GM06990 (cell line): ENCODE results near the gene FNDC3B.

Experiments
- DNase-seq: peaks from one replicate; pipeline ENCODE4 v3.0.0-alpha.2; 2011; ENCODE audit not compliant: insufficient read length; ENCODE audit errors: extremely low read depth
- H3K27me3 ChIP-seq: replicated peaks from 2 replicates; pipeline ENCODE4 v1.6.0; 2011; ENCODE audit warnings: low read length; ENCODE audit not compliant: control insufficient read depth, insufficient read depth
- H3K36me3 ChIP-seq: 2 replicates; pipeline ENCODE4 v1.5.1; 2011; ENCODE audit warnings: low read length; ENCODE audit not compliant: control insufficient read depth, insufficient read depth
- H3K4me3 ChIP-seq: replicated peaks from 2 replicates; pipeline ENCODE4 v1.5.1; 2011; ENCODE audit warnings: low read depth, mild to moderate bottlenecking, control low read depth, low read length
- TF ChIP-seq, protein P1 (sequence below): IDR thresholded peaks from 2 replicates; pipeline ENCODE4 v1.5.1; 2011; ENCODE audit warnings: low read length, control low read depth, mild to moderate bottlenecking, inconsistent platforms; ENCODE audit not compliant: insufficient read depth, poor library complexity, severe bottlenecking

The FNDC3B gene

GRCh38 chr3:172380632-172381031, 341.3 kb downstream of the FNDC3B start:
- Histone ChIP-seq H3K36me3 (peaks cover 12% of the 10 kb centered on the region), H3K4me3 (no peak overlapping the region), H3K27me3 (no peaks in the 10 kb centered on the region)
- no peak for DNase-seq
- TF ChIP-seq, protein P1, sequence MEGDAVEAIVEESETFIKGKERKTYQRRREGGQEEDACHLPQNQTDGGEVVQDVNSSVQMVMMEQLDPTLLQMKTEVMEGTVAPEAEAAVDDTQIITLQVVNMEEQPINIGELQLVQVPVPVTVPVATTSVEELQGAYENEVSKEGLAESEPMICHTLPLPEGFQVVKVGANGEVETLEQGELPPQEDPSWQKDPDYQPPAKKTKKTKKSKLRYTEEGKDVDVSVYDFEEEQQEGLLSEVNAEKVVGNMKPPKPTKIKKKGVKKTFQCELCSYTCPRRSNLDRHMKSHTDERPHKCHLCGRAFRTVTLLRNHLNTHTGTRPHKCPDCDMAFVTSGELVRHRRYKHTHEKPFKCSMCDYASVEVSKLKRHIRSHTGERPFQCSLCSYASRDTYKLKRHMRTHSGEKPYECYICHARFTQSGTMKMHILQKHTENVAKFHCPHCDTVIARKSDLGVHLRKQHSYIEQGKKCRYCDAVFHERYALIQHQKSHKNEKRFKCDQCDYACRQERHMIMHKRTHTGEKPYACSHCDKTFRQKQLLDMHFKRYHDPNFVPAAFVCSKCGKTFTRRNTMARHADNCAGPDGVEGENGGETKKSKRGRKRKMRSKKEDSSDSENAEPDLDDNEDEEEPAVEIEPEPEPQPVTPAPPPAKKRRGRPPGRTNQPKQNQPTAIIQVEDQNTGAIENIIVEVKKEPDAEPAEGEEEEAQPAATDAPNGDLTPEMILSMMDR, result no peak

DNA sequence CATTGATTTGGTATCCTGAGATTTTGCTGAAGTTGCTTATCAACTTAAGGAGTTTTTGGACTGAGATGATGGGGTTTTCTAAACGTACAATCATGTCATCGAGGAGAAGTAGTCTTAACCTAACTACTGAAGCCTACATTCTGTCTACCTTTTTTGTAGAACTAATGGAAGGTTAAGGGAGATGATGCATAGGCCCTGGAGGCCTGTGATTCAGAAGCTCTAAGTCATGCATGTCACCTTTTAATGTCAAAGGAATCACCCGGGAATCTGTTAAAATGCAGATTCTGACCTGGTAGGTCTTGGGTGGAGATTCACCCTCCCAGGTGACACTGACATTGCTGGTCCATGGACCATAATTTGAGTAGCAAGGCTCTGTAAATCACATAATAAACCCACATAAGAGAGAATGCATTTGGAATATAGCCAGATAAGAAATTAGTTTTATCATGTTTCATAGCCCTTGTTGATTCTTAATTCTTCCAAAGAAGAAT, 344.0 kb downstream of the FNDC3B start:
- TF ChIP-seq, protein P1, result no peak
- no peaks in the 10 kb centered on the region for H3K27me3 ChIP-seq
- peaks cover 9% of the 10 kb centered on the region for H3K36me3 ChIP-seq
- no peak for DNase-seq
- no peak overlapping the region for H3K4me3 ChIP-seq

GRCh38 chr3:172384836-172385235, 345.5 kb downstream of the FNDC3B start:
- Histone ChIP-seq H3K36me3 (peaks cover 1% of the 10 kb centered on the region; the same call in 1 of the 2 replicates), H3K4me3 (no peak overlapping the region), H3K27me3 (no peaks in the 10 kb centered on the region)
- TF ChIP-seq, protein P1, result no peak
- DNase-seq, result no peak

DNA sequence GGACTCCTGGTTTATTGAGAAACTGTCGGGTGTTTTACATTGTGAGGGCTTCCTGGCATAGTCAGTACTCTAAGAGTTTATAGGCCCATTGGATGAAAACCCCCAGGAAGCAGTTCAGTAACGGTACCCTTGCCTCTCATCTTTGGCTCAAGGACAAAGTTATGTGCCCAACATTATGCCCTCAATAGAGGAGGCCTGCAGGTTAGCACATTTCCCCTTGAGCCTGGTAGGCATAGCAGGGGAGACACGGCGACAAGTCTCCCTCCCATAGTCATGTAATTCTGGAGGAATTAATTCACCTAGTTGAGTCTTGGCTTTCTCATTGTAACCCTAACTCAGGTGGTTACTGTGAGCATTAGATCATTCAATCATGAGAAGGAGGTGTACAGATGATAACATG, 348.4 kb downstream of the FNDC3B start:
- TF ChIP-seq, protein P1, result no peak
- Histone ChIP-seq H3K36me3 (no peaks in the 10 kb centered on the region), H3K4me3 (no peak overlapping the region), H3K27me3 (no peaks in the 10 kb centered on the region)
- DNase-seq, result no peak

- TF ChIP-seq, protein P1, result no peak
- no peak for DNase-seq
- H3K36me3 ChIP-seq, result no peaks in the 10 kb centered on the region
- no peaks in the 10 kb centered on the region for H3K27me3 ChIP-seq
- H3K4me3 ChIP-seq, result no peak overlapping the region
These were observed 349.2 kb downstream of the FNDC3B start for GRCh38 chr3:172388412-172389078.
